Spinal cord (tissue), 10 donors: ENCODE data around the gene PTPN20. TPM values are rescaled to one million over a fixed set of nuclear protein-coding genes. Genes with fewer than 3 reads are reported as not detected.

Source experiments
- DNase-seq, 6 donors: peaks; one replicate each; pipeline versions ENCODE4 v3.0.0 to v3.0.0-alpha.2; 2013 to 2015; ENCODE audit warnings: low spot score in 6 of 6, low read depth in 4 of 6
- H3K27ac ChIP-seq: one replicate; pipeline ENCODE4 v1.5.1; 2013; ENCODE audit warnings: low read depth, low read length, control low read depth
- H3K27me3 ChIP-seq: one replicate; pipeline ENCODE4 v1.6.1; 2013; ENCODE audit warnings: low read length; ENCODE audit not compliant: control insufficient read depth, insufficient read depth
- H3K36me3 ChIP-seq: one replicate; pipeline ENCODE4 v1.6.1; 2013; ENCODE audit warnings: low read length; ENCODE audit not compliant: control insufficient read depth, insufficient read depth
- H3K4me1 ChIP-seq: one replicate; pipeline ENCODE4 v1.6.1; 2013; ENCODE audit warnings: low read length; ENCODE audit not compliant: control insufficient read depth, insufficient read depth
- H3K4me3 ChIP-seq: one replicate; pipeline ENCODE4 v1.5.1; 2013; ENCODE audit warnings: low read depth, low read length, control low read depth
- H3K9me3 ChIP-seq: one replicate; pipeline ENCODE4 v1.6.1; 2013; ENCODE audit warnings: low read length; ENCODE audit not compliant: control insufficient read depth, insufficient read depth
- WGBS: methylation state at CpG from one replicate; pipeline ENCODE4 v1.1.5; 2013; ENCODE audit warnings: missing lambda C conversion rate; ENCODE audit not compliant: insufficient coverage; 5-methylcytosine and 5-hydroxymethylcytosine counted together
- polyA plus RNA-seq, 2 donors: library from polyadenylated mRNA; unstranded; fragments of 120-200 nt; gene quantifications; one replicate each; pipeline ENCODE4 v1.2.1, GENCODE V29; 2013; ENCODE audit not compliant: insufficient read length in 2 of 2
- total RNA-seq, 2 donors: library from RNA; depleted of rRNA in 1 of 2; stranded (reverse); fragments of 120-200 nt in 1 of 2; fragments of >200 nt in 1 of 2; gene quantifications; one replicate each; pipeline versions ENCODE4 v1.2.3 to v1.2.4, GENCODE V29; 2013 to 2014
- donor health status: healthy.

The PTPN20 gene
- total and polyA plus RNA-seq, 4 donors, result 7.4 to 20.0 (median 12.2) TPM

DNA sequence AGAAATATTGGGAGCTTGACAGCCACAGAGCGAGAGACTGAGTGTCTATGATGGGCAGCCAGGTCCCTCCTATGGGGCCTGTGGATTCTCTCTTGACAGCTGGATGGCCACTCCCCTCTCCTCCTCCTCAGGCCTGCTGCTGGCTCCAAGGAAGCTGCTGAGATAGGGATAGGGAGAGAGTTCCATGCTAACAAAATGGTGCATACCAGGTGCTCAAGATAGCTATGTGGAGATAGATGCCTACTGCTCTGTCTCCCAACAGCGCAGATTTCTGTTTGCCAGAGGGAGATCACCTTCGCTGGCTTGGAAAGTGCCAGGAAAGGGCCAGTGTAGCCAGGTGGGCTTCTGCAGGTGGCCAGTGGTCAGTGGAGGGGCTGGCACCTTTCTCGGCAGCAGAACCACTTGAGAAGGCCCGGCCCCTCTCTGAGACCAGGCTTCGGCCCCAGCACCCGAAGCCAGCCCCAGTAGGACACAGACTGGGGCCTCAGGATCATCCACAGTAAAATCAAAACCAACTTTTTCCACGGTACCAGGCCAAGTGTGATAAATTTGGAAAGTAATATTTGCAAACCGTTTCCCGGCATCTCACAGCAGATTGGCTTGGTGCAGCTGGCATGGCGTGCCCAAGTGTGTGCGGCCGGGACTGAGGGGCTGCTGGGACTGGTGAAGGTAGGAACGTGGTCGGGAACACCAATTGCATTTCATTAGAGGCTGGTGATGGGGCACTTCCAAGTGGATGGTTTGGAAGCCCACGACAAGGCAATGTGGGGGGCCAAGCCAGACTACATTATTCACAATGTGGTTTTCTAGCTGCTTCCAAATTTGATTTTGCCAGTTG is 139.6 kb downstream of the PTPN20 start:
- no peak for DNase-seq
- Histone ChIP-seq H3K27ac (no peak overlapping the region), H3K4me1 (peaks cover 13% of the 10 kb centered on the region), H3K4me3 (no peak overlapping the region), H3K27me3 (no peaks in the 10 kb centered on the region), H3K9me3 (no peaks in the 10 kb centered on the region), H3K36me3 (no peaks in the 10 kb centered on the region)
- WGBS, result 94% methylated on average over 13 of the region's 16 CpGs

DNA sequence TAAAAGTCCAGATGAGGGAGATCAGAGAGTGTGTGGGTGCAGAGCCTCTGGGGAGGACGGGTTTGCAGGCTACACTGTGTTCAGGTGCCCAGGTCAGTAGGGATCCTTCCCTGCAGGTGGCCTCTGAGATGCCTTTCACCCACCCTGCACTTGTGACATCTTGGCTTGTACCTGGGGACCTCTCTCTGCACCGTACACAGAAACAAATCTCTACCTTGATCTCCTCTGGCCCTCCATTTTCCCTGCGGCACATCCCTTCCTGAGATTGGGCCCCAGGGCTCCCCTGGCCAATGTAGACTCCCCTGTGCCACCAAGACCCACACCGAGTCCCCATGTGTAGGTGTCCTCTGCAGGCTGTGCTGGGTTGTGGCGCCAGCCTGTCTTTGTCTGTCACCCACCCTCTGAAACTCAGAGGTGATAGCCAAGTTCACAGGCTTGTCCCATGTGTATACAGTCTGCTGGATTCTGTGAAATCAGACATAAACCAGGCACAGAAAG is 140.6 kb downstream of the PTPN20 start:
- Histone ChIP-seq H3K36me3 (no peaks in the 10 kb centered on the region), H3K4me3 (no peak overlapping the region), H3K27me3 (no peaks in the 10 kb centered on the region), H3K9me3 (no peaks in the 10 kb centered on the region), H3K4me1 (peaks cover 14% of the 10 kb centered on the region), H3K27ac (no peak overlapping the region)
- DNase-seq, result no peak
- WGBS, result 90% methylated on average over 4 of the region's 5 CpGs
